HCT116 (cell line): Measurements from ENCODE around the gene PIH1D1. TPM values are rescaled to one million over a fixed set of nuclear protein-coding genes. Genes with fewer than 3 reads are reported as not detected.

ENCODE experiments used
- ATAC-seq: fragments of 200-7000 bp; cut with Tn5 transposase; 2 replicates; pipeline ENCODE4 v1.9.1; 2020; ENCODE audit warnings: mild to moderate bottlenecking, moderate library complexity
- BruUV-seq: library from RNA; stranded (reverse); fragments of 400-500 nt; replicated peaks from 2 replicates; lab custom pipeline; 2021; lab: Mats Ljungman, UMichigan
- CTCF ChIA-PET: fragments of 300-600 bp; sonication (Branson Sonifier 250); formaldehyde crosslinking; loops from one replicate; lab custom pipeline; 2021; ENCODE audit warnings: antibody characterized with exemption; lab: Charles Lee
- POLR2A ChIA-PET: fragments of 300-600, 350-600 bp; sonication (Branson Sonifier 250); formaldehyde crosslinking; loops from one replicate; lab custom pipeline; 2021; ENCODE audit warnings: antibody characterized with exemption; lab: Charles Lee
- RAD21 ChIA-PET, 2 experiments: fragments of 300-600 bp; sonication (Branson Sonifier 250); formaldehyde crosslinking; loops; one replicate each; lab custom pipeline; 2023; ENCODE audit warnings: low total read pairs in 2 of 2; ENCODE audit not compliant: uncharacterized antibody in 2 of 2, unreplicated experiment in 2 of 2, low non-redundant PET in 1 of 2; lab: Charles Lee
- DNase-seq: peaks from one replicate; pipeline ENCODE4 v3.0.0-alpha.2; 2010; ENCODE audit warnings: low read depth, low spot score
- H2AFZ ChIP-seq: fragments of 200-600 bp; shearing (Covaris generic), sonication (generic); 2 replicates; pipeline ENCODE4 v1.6.1; 2017; ENCODE audit warnings: low read depth, mixed run types, mixed read lengths, antibody characterized with exemption, low read length; ENCODE audit not compliant: poor library complexity, severe bottlenecking
- H3K27ac ChIP-seq: 2 replicates; pipeline ENCODE4 v1.5.1; 2012; ENCODE audit warnings: low read depth, low read length
- H3K27me3 ChIP-seq: fragments of 200-600 bp; sonication (generic); 2 replicates; pipeline ENCODE4 v1.6.1; 2016; ENCODE audit warnings: mixed run types, low read length, mixed read lengths; ENCODE audit not compliant: insufficient read depth
- H3K36me3 ChIP-seq, 2 experiments: fragments of 200-500 bp in 1 of 2; fragments of 200-600 bp in 1 of 2; sonication (Bioruptor generic) in 1 of 2; sonication (generic) in 1 of 2; 2 replicates each; pipeline versions ENCODE4 v1.5.1 to v1.6.1; 2014 to 2016; ENCODE audit warnings: low read length in 2 of 2, inconsistent platforms in 1 of 2, mixed read lengths in 1 of 2, mixed run types in 1 of 2; ENCODE audit not compliant: insufficient read depth in 2 of 2, control insufficient read depth in 1 of 2
- H3K4me1 ChIP-seq, 2 experiments: fragments of 200-600 bp in 1 of 2; sonication (generic) in 1 of 2; 2 replicates each; pipeline versions ENCODE4 v1.5.1 to v1.6.1; 2012 to 2017; ENCODE audit warnings: low read length in 2 of 2, inconsistent platforms in 1 of 2, mild to moderate bottlenecking in 1 of 2, mixed read lengths in 1 of 2, mixed run types in 1 of 2, moderate library complexity in 1 of 2; ENCODE audit not compliant: insufficient read depth in 2 of 2, control insufficient read depth in 1 of 2
- H3K4me2 ChIP-seq: fragments of 200-600 bp; sonication (generic); 2 replicates; pipeline ENCODE4 v1.6.1; 2017; ENCODE audit warnings: mixed run types, low read length, mixed read lengths
- H3K4me3 ChIP-seq, 2 experiments: fragments of 200-600 bp in 1 of 2; sonication (generic) in 1 of 2; replicated peaks in 1 of 2; 2 replicates each; pipeline ENCODE4 v1.5.1; 2011 to 2016; ENCODE audit warnings: low read length in 2 of 2, control low read depth in 1 of 2, low read depth in 1 of 2, mild to moderate bottlenecking in 1 of 2, mixed read lengths in 1 of 2, mixed run types in 1 of 2
- H3K79me2 ChIP-seq: fragments of 200-600 bp; sonication (generic); 2 replicates; pipeline ENCODE4 v1.6.1; 2017; ENCODE audit warnings: mild to moderate bottlenecking, mixed run types, low read length, moderate library complexity, mixed read lengths; ENCODE audit not compliant: insufficient read depth
- H3K9ac ChIP-seq: fragments of 200-600 bp; sonication (generic); 2 replicates; pipeline ENCODE4 v1.6.1; 2016; ENCODE audit warnings: low read length, mixed read lengths
- H3K9me2 ChIP-seq: fragments of 200-600 bp; sonication (generic), shearing (Covaris generic); 2 replicates; pipeline ENCODE4 v1.6.1; 2017; ENCODE audit warnings: mixed run types, mild to moderate bottlenecking, moderate library complexity; ENCODE audit not compliant: insufficient read depth
- H3K9me3 ChIP-seq, 2 experiments: fragments of 200-500 bp in 1 of 2; fragments of 200-600 bp in 1 of 2; sonication (Bioruptor generic) in 1 of 2; sonication (generic) in 1 of 2; 2 replicates each; pipeline ENCODE4 v1.6.1; 2014 to 2017; ENCODE audit warnings: low read length in 2 of 2, mixed read lengths in 2 of 2, inconsistent platforms in 1 of 2, low read depth in 1 of 2, mild to moderate bottlenecking in 1 of 2, mixed run types in 1 of 2, moderate library complexity in 1 of 2; ENCODE audit not compliant: control insufficient read depth in 1 of 2, insufficient read depth in 1 of 2
- H4K20me1 ChIP-seq: fragments of 200-600 bp; sonication (generic), shearing (Covaris generic); 2 replicates; pipeline ENCODE4 v1.6.1; 2017; ENCODE audit warnings: mixed run types, mild to moderate bottlenecking, moderate library complexity; ENCODE audit not compliant: insufficient read depth
- CBX3 ChIP-seq: IDR thresholded peaks from 2 replicates; pipeline ENCODE4 v1.6.1; 2012; ENCODE audit warnings: low read depth
- CEBPB ChIP-seq: IDR thresholded peaks from 2 replicates; pipeline ENCODE4 v1.6.1; 2012; ENCODE audit warnings: low read depth
- EZH2 ChIP-seq: fragments of 200-600 bp; sonication (generic); IDR thresholded peaks from 2 replicates; pipeline ENCODE4 v1.6.1; 2017; ENCODE audit warnings: antibody characterized with exemption, mixed run types
- EZH2phosphoT487 ChIP-seq: fragments of 200-600 bp; IDR thresholded peaks from 2 replicates; pipeline ENCODE4 v1.6.1; 2018; ENCODE audit warnings: antibody characterized with exemption, borderline replicate concordance
- JUND ChIP-seq: IDR thresholded peaks from 2 replicates; pipeline ENCODE4 v1.6.1; 2012
- RAD21 ChIP-seq: IDR thresholded peaks from 2 replicates; pipeline ENCODE4 v1.6.1; 2012; ENCODE audit warnings: low read depth, mild to moderate bottlenecking
- SRF ChIP-seq: IDR thresholded peaks from 2 replicates; pipeline ENCODE4 v1.6.1; 2012; ENCODE audit warnings: low read depth
- TCF7L2 ChIP-seq: IDR thresholded peaks from 2 replicates; pipeline ENCODE4 v1.7.0; 2011; ENCODE audit warnings: borderline replicate concordance, inconsistent platforms; ENCODE audit not compliant: insufficient read depth, insufficient read length; ENCODE audit errors: extremely low read depth
- ZBTB33 ChIP-seq: IDR thresholded peaks from 2 replicates; pipeline ENCODE4 v1.6.1; 2011; ENCODE audit warnings: mild to moderate bottlenecking, low read length, moderate library complexity; ENCODE audit not compliant: insufficient replicate concordance; ENCODE audit errors: extremely low read depth
- intact Hi-C: fragments of 100-400 bp; cut with micrococcal nuclease; formaldehyde crosslinking; loops from 2 replicates; pipeline ENCODE4 v1.10.0; 2022
- total RNA-seq: library from RNA; stranded (reverse); gene quantifications from one replicate; pipeline ENCODE4 v1.2.1, GENCODE V29; 2021; ENCODE audit not compliant: unreplicated experiment
- TF ChIP-seq, protein P1 (sequence below), 3 experiments: fragments of 200-600 bp in 1 of 3; sonication (generic) in 1 of 3; IDR thresholded peaks in 2 of 3; conservative IDR thresholded peaks in 1 of 3; 2 replicates each; pipeline ENCODE4 v1.5.1; 2012 to 2017; ENCODE audit warnings: low read depth in 2 of 3, low read length in 2 of 3, antibody characterized with exemption in 1 of 3, borderline replicate concordance in 1 of 3, control low read depth in 1 of 3, mild to moderate bottlenecking in 1 of 3, mixed read lengths in 1 of 3, mixed run types in 1 of 3, moderate library complexity in 1 of 3; ENCODE audit not compliant: insufficient read depth in 1 of 3

PIH1D1 gene
- total RNA-seq, 1 experiment from 2014 or later = 152 TPM

- intact Hi-C loops = no loop called here
- RAD21 ChIA-PET = no interaction called here
- Histone ChIP-seq H3K36me3 (no peaks in the 10 kb centered on the region; a peak in 1 of 4 replicates), H2AFZ (no peak overlapping the region), H3K27ac (no peak overlapping the region; the same call in 1 of the 2 replicates), H3K4me1 (peaks cover 24 to 32% of the 10 kb centered on the region in 2 experiments), H4K20me1 (no peaks in the 10 kb centered on the region), H3K9me2 (no peaks in the 10 kb centered on the region), H3K4me2 (no peak overlapping the region), H3K79me2 (no peaks in the 10 kb centered on the region), H3K4me3 (no peak overlapping the region)
- no peak for DNase-seq
- no peak for ATAC-seq
- TF ChIP-seq, protein P1, sequence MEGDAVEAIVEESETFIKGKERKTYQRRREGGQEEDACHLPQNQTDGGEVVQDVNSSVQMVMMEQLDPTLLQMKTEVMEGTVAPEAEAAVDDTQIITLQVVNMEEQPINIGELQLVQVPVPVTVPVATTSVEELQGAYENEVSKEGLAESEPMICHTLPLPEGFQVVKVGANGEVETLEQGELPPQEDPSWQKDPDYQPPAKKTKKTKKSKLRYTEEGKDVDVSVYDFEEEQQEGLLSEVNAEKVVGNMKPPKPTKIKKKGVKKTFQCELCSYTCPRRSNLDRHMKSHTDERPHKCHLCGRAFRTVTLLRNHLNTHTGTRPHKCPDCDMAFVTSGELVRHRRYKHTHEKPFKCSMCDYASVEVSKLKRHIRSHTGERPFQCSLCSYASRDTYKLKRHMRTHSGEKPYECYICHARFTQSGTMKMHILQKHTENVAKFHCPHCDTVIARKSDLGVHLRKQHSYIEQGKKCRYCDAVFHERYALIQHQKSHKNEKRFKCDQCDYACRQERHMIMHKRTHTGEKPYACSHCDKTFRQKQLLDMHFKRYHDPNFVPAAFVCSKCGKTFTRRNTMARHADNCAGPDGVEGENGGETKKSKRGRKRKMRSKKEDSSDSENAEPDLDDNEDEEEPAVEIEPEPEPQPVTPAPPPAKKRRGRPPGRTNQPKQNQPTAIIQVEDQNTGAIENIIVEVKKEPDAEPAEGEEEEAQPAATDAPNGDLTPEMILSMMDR (IDR thresholded peaks at IDR 0.05 in 2 of 3, conservative IDR thresholded peaks at IDR 0.05 in 1 of 3; ENCODE audit: borderline replicate concordance in 1 of 3, insufficient read depth in 1 of 3, low read depth in 2 of 3, low read length in 2 of 3) = no peak
- no peak for TF ChIP-seq RAD21
- no peak for TF ChIP-seq JUND
- no peak for TF ChIP-seq SRF
- TF ChIP-seq CEBPB = no peak
- no peak for TF ChIP-seq EZH2
- TF ChIP-seq CBX3 = no peak
- no peak for TF ChIP-seq EZH2phosphoT487
- no peak for TF ChIP-seq TCF7L2
- TF ChIP-seq, all 23 proteins: peak for 0
- ChIA-PET POLR2A (no interaction called here), CTCF (no interaction called here)
- no TSS peak for BruUV-seq
- no peaks in the 10 kb centered on the region for H3K27me3 ChIP-seq
- no peak overlapping the region for H3K9ac ChIP-seq
- H3K9me3 ChIP-seq = no peaks in the 10 kb centered on the region
Measured at GRCh38 chr19:49468199-49468598, 16.6 kb upstream of the PIH1D1 start.

GRCh38 chr19:49465371-49465770, 13.8 kb upstream of the PIH1D1 start:
- intact Hi-C loops = no loop called here
- Histone ChIP-seq H3K4me1 (peaks cover 8 to 13% of the 10 kb centered on the region in 2 experiments; a peak in 3 of 4 replicates), H3K9ac (no peak overlapping the region), H4K20me1 (no peaks in the 10 kb centered on the region), H3K27me3 (no peaks in the 10 kb centered on the region), H2AFZ (no peak overlapping the region), H3K4me2 (no peak overlapping the region), H3K79me2 (no peaks in the 10 kb centered on the region), H3K27ac (no peak overlapping the region), H3K9me3 (no peaks in the 10 kb centered on the region), H3K9me2 (no peaks in the 10 kb centered on the region), H3K4me3 (no peak overlapping the region), H3K36me3 (no peaks in the 10 kb centered on the region)
- CTCF ChIA-PET = no interaction called here
- TF ChIP-seq ZBTB33 = no peak
- POLR2A ChIA-PET = no interaction called here
- ATAC-seq (no peak), DNase-seq (no peak)
- RAD21 ChIA-PET = no interaction called here
- BruUV-seq = no TSS peak
